GM12864 (cell line): ENCODE results near the gene DNMT3A.

Experiments used
- DNase-seq: peaks from one replicate; pipeline ENCODE4 v3.0.0-alpha.2; 2011; ENCODE audit warnings: low read depth
- H3K4me3 ChIP-seq: 2 replicates; pipeline ENCODE4 v1.5.1; 2011; ENCODE audit warnings: mild to moderate bottlenecking, low read depth, low read length, control low read depth
- TF ChIP-seq, protein P1 (sequence below): IDR thresholded peaks from 2 replicates; pipeline ENCODE4 v1.5.1; 2011; ENCODE audit warnings: low read depth, mild to moderate bottlenecking, moderate library complexity, low read length, control low read depth, inconsistent platforms; ENCODE audit errors: missing control alignments

Gene DNMT3A

DNA sequence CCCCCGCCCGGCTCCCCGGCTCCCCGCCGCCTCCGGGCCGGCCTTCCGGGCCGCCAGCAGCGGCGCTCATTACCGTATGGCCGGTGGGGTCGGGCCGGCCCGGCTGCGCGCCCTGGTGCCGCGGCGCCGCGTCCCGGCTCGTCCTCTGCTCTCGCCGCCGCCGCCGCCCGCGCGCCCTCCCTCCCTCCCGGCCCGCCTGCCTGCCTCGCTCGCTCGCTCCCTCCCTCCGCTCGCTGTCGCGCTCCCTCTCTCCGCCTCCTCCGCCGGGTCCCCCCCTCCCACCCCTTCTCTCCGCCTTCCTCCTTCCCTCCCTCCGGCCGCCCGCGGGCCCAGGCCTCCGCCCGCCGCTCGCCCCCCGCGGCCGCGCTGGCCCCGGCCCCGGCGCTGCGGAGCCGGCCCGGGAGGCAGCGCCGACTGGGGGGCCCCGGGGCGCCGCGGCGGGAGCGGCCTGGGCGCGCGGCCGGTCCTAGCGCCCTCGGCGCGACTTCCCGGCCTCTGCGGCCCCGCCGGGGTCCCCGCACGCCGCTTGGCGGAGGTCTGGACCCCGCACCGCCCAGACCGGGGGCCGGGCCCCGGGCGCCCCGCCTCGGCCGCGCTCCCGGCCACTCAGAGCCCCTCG, at the start of gene DNMT3A:
Gene DNMT3A, minus strand, starts transcription at position 173 of the 619 bp plus-strand sequence. CDS start 27,941 bp downstream, outside the sequence.
- no peak for DNase-seq
- H3K4me3 ChIP-seq = peak within 1 kb of the TSS; percentile 77
- TF ChIP-seq, protein P1, sequence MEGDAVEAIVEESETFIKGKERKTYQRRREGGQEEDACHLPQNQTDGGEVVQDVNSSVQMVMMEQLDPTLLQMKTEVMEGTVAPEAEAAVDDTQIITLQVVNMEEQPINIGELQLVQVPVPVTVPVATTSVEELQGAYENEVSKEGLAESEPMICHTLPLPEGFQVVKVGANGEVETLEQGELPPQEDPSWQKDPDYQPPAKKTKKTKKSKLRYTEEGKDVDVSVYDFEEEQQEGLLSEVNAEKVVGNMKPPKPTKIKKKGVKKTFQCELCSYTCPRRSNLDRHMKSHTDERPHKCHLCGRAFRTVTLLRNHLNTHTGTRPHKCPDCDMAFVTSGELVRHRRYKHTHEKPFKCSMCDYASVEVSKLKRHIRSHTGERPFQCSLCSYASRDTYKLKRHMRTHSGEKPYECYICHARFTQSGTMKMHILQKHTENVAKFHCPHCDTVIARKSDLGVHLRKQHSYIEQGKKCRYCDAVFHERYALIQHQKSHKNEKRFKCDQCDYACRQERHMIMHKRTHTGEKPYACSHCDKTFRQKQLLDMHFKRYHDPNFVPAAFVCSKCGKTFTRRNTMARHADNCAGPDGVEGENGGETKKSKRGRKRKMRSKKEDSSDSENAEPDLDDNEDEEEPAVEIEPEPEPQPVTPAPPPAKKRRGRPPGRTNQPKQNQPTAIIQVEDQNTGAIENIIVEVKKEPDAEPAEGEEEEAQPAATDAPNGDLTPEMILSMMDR = no peak

DNA sequence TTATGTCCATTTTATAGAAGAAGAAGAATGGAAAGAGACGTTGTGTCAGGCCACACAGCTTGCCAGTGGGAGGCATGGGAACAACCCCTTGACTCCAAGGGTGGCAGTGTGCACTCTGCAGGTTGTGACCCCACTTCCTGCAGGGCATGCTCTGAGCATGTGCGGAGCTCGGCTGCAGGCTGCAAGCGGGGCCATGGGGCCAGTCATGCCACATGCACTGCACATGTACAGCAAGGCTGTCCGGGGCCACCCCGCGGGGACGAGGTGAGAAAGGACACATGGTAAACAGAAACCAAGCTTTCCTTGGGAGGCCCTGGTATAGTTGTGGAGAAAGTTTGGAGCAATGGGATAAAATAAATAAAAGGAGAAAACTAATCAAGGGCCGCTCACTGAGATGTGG, 47.4 kb upstream of the DNMT3A start:
- TF ChIP-seq, protein P1 = no peak
- H3K4me3 ChIP-seq = no peak overlapping the region
- no peak for DNase-seq

DNA sequence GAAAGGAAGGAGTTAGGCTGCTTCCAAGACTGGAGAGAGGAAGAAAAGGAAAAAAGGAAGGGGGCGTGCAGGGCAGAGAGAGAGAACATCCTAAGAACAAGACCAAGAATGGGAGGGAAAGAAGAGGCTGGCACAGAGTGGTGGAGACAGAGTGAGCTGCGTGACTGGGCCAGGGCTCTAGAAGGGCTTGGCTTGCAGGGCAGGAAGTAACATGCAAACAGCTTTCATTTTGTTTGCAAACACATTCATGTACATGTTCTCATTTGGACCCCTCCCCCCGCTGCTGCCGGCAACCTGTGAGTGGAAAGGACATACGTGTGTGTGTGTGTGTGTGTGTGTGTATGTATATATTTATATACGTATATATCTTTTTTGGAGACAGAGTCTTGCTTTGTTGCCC, 46.8 kb upstream of the DNMT3A start:
- no peak for DNase-seq
- no peak overlapping the region for H3K4me3 ChIP-seq
- TF ChIP-seq, protein P1 = no peak

DNA sequence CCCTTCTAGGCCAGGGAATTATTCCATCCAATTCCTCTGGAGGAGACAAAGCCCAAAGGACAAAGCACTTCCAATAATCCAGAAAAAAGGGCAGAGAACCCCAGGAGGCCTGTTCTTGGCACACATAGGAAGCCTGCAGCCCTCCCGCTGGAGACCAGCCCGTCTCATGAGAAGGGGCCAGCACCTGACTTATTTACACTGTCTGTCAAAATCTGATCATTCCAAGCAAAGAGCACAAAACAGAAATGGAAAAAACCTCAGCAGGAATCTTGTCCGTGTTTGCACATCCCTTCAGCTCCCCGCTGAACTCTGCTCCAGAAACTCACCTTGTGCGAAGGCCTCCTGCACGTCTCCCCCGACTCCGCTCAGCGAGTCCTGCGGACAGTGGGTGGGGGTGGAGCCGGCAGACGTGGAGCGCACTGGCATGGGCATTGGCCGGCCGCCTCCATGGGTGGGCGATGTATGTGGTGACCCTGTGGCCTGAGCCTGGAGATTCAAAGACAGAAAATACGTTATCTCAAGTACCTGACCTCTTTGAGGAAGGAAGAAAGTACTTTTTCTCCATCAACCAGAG, 46.2 kb upstream of the DNMT3A start:
- no peak overlapping the region; the same call in none of the 2 replicates for H3K4me3 ChIP-seq
- TF ChIP-seq, protein P1 = no peak
- DNase-seq = no peak

DNA sequence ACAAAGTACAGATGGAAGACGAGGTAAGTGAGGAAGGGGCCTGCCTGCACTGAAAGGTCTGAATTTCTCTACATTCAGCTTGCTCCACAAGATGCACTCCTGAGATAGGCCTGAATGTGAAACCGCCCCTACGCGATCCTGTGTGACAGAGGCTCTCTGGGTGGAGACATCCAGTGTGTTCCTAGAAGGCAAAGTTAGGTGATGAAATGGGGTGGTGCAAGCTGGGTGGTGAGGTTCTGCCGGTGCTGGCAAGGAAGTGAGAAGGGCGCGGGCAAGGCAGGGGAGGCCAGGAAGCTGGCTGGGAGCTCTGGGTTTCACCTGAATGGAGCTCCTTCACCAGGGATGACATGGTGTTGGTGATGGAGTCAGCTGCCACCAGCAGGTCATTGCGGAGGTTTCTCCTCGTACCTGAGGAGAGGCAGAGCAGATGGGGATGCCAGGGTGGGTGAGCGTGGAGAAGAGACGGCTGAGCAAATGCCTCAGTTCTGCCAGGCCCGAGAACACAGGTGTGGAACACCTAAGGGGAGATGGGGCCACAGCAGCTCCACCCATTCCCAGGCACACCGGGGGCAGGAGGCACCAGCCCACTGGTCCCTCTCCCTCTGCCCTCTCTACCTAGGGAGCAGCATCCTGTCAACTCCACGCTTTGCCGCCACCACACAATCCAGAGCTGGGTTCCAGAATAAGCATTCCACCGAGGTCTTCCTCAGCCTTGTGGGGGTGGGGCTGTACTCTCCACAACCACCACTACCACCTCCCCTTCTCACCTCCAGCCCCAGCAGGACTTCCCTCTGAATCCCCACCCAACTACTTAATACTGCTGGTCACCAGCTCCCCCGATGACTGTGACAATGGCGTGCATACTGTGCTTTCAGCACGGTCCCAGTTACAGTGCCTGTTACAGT, 45.5 kb upstream of the DNMT3A start:
- H3K4me3 ChIP-seq = no peak overlapping the region; the same call in 1 of the 2 replicates
- DNase-seq = no peak
- TF ChIP-seq, protein P1 = no peak

DNA sequence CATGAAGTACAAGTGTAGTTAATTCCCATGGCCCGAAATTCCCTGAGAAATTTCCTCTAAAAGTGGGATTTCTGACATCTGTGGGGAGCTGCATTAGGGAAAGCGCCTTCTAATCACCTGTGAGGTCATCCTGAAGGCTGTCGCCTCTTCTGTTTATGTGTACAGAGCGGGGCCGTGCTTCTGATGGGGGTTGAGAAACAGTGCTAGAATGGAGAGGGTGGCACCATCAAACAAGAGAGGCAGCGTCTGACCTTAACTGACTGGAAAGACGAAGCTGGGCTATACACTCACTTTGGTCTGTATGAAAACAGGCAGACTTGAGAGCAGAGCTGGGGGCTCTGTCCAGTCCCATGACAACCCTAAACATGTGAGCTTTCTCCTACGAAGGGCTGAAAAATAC, 44.2 kb upstream of the DNMT3A start:
- H3K4me3 ChIP-seq = no peak overlapping the region
- DNase-seq = no peak
- TF ChIP-seq, protein P1 = no peak
